K562 (cell line): Measurements from ENCODE around the gene SETDB2. TPM values are rescaled to one million over a fixed set of nuclear protein-coding genes. Genes with fewer than 3 reads are reported as not detected.

Experiments used
- ATAC-seq: fragments of 200-7000 bp; cut with Tn5 transposase; 3 replicates; pipeline ENCODE4 v1.9.1; 2020; ENCODE audit warnings: moderate library complexity
- BruUV-seq: library from RNA; stranded (reverse); fragments of 400-500 nt; replicated peaks from 2 replicates; lab custom pipeline; 2021; lab: Mats Ljungman, UMichigan
- CTCF ChIA-PET: fragments of 300-600 bp; formaldehyde crosslinking; extraction: SDS; loops from one replicate; lab custom pipeline; 2021; ENCODE audit warnings: low intra/inter-chr PET ratio; lab: Yijun Ruan, JAX
- POLR2A ChIA-PET: fragments of 300-600, 350-650 bp; sonication (Branson Sonifier 250); formaldehyde crosslinking; extraction: SDS; loops from one replicate; lab custom pipeline; 2021; ENCODE audit warnings: antibody characterized with exemption, inconsistent platforms; lab: Yijun Ruan, JAX
- DNase-seq, 4 experiments: peaks; one replicate each; pipeline versions ENCODE4 v3.0.0 to v3.0.0-alpha.2; 2011 to 2018; ENCODE audit warnings: low spot score in 3 of 4, mixed read lengths in 3 of 4; ENCODE audit errors: extremely low read depth in 1 of 4
- FAIRE-seq: peaks from 2 replicates; lab custom pipeline; 2011; peaks lifted over from hg19 to GRCh38; lab: Jason Lieb, UNC
- H2AFZ ChIP-seq: 2 replicates; pipeline ENCODE4 v1.6.0; 2011; ENCODE audit warnings: low read depth, low read length, control low read depth, inconsistent platforms
- H3K27ac ChIP-seq: fragments of 200-600 bp; 3 replicates; pipeline ENCODE4 v1.8.0; 2011; ENCODE audit warnings: low read depth, mild to moderate bottlenecking, control low read depth, inconsistent platforms, low read length, moderate library complexity, mixed read lengths; ENCODE audit errors: extremely low read depth
- H3K27me3 ChIP-seq, 2 experiments: fragments of 300-600 bp in 1 of 2; 2 replicates in 1 of 2; 3 replicates in 1 of 2; pipeline versions ENCODE4 v1.6.0 to v1.8.0; 2011; ENCODE audit warnings: inconsistent platforms in 2 of 2, low read length in 2 of 2, mild to moderate bottlenecking in 1 of 2, mixed read lengths in 1 of 2, moderate library complexity in 1 of 2; ENCODE audit not compliant: control insufficient read depth in 2 of 2, insufficient read depth in 2 of 2
- H3K36me3 ChIP-seq: fragments of 300-600 bp; 3 replicates; pipeline ENCODE4 v1.8.0; 2011; ENCODE audit warnings: mild to moderate bottlenecking, low read length, inconsistent platforms; ENCODE audit not compliant: control insufficient read depth, insufficient read depth
- H3K4me1 ChIP-seq, 2 experiments: fragments of 200-600 bp in 1 of 2; replicated peaks in 1 of 2; 2 replicates in 1 of 2; 3 replicates in 1 of 2; pipeline versions ENCODE4 v1.5.1 to v1.8.0; 2011; ENCODE audit warnings: inconsistent platforms in 2 of 2, low read length in 2 of 2, mild to moderate bottlenecking in 1 of 2, mixed read lengths in 1 of 2, moderate library complexity in 1 of 2; ENCODE audit not compliant: control insufficient read depth in 2 of 2, insufficient read depth in 2 of 2
- H3K4me2 ChIP-seq: 2 replicates; pipeline ENCODE4 v1.6.1; 2011; ENCODE audit warnings: low read length, control low read depth, inconsistent platforms, mixed read lengths; ENCODE audit not compliant: insufficient read depth
- H3K4me3 ChIP-seq: fragments of 200-600 bp; sonication (generic), shearing (Covaris generic); 2 replicates; pipeline ENCODE4 v1.5.1; 2016; ENCODE audit warnings: control low read depth, inconsistent platforms
- H3K79me2 ChIP-seq: fragments of 200-600 bp; 3 replicates; pipeline ENCODE4 v1.8.0; 2011; ENCODE audit warnings: low read length, inconsistent platforms; ENCODE audit not compliant: control insufficient read depth, insufficient read depth
- H3K9ac ChIP-seq, 2 experiments: 2 replicates each; pipeline versions ENCODE4 v1.6.0 to v1.6.1; 2011; ENCODE audit warnings: low read depth in 2 of 2, low read length in 2 of 2, control low read depth in 1 of 2, inconsistent platforms in 1 of 2, mild to moderate bottlenecking in 1 of 2, mixed read lengths in 1 of 2; ENCODE audit not compliant: insufficient read depth in 1 of 2
- H3K9me1 ChIP-seq: one replicate; pipeline ENCODE4 v1.6.0; 2011; ENCODE audit warnings: inconsistent platforms, mild to moderate bottlenecking, low read length, moderate library complexity; ENCODE audit not compliant: control insufficient read depth, insufficient read depth
- H3K9me3 ChIP-seq: replicated peaks from 2 replicates; pipeline ENCODE4 v1.5.1; 2011; ENCODE audit warnings: low read depth, low read length, inconsistent platforms; ENCODE audit not compliant: control insufficient read depth, insufficient read depth
- H4K20me1 ChIP-seq: replicated peaks from 2 replicates; pipeline ENCODE4 v1.6.1; 2011; ENCODE audit warnings: low read length, inconsistent platforms, mixed read lengths; ENCODE audit not compliant: control insufficient read depth, insufficient read depth
- AFF4 ChIP-seq: sonication (generic); formaldehyde crosslinking; IDR thresholded peaks from 2 replicates; pipeline ENCODE4 v1.8.0; 2023; ENCODE audit warnings: mild to moderate bottlenecking, missing genetic modification reagents
- ARID4B ChIP-seq: sonication (generic); formaldehyde crosslinking; IDR thresholded peaks from 2 replicates; pipeline ENCODE4 v1.8.0; 2022; ENCODE audit warnings: mild to moderate bottlenecking, missing genetic modification reagents
- NBN ChIP-seq: fragments of 450-650 bp; IDR thresholded peaks from 2 replicates; pipeline ENCODE4 v1.6.1; 2016; ENCODE audit warnings: low read depth, mild to moderate bottlenecking
- WGBS: fragments of 100-300 bp; shearing (Covaris generic); methylation state at CpG from one replicate; pipeline ENCODE4 v1.1.6; 2016; ENCODE audit warnings: low coverage, mixed read lengths; ENCODE audit not compliant: insufficient coverage; ENCODE audit errors: missing lambda C conversion rate; 5-methylcytosine and 5-hydroxymethylcytosine counted together
- in situ Hi-C: fragments of 300-500 bp; cut with MboI; formaldehyde crosslinking; loops from 4 replicates; pipeline ENCODE4 v1.15.0; 2018; ENCODE audit warnings: inconsistent platforms, mixed read lengths
- intact Hi-C: fragments of 100-400 bp; cut with micrococcal nuclease; formaldehyde crosslinking; loops from 2 replicates; pipeline ENCODE4 v1.14.2; 2022
- polyA plus RNA-seq, 8 experiments: library from polyadenylated mRNA; depleted of rRNA in 4 of 8; stranded (reverse) in 5 of 8; unstranded in 3 of 8; fragments of >200 nt; fragmentation: Nextera tagmentation in 2 of 8; fragmentation: Illumina TruSeq in 1 of 8; extraction: Ambion mirVana in 2 of 8; extraction: Trizol in 1 of 8; gene quantifications; 2 replicates each; pipeline versions ENCODE4 v1.2.1 to v1.2.3, GENCODE V29; 2011 to 2014; ENCODE audit warnings: inconsistent platforms in 1 of 8, missing spikeins in 1 of 8
- total RNA-seq, 7 experiments: library from RNA; depleted of rRNA in 6 of 7; stranded (reverse); fragments of >200 nt in 6 of 7; fragmentation: Illumina TruSeq in 2 of 7; extraction: Trizol in 2 of 7; gene quantifications; 2 replicates each; pipeline versions ENCODE4 v1.2.1 to v1.2.3, GENCODE V29; 2011 to 2021; ENCODE audit warnings: low replicate concordance in 1 of 7

The SETDB2 gene
- total and polyA plus RNA-seq, 9 of the 15 experiments (the other 6 are each of a cell fraction or from before 2014, with no cell fraction given) = 1.0 to 9.0 (median 6.1) TPM

- Histone ChIP-seq H2AFZ (no peak overlapping the region), H3K4me2 (no peak overlapping the region), H3K27ac (no peak overlapping the region), H3K9ac (no peak overlapping the region), H4K20me1 (no peaks in the 10 kb centered on the region), H3K4me3 (no peak overlapping the region), H3K79me2 (no peaks in the 10 kb centered on the region), H3K36me3 (peaks cover 31% of the 10 kb centered on the region; the same call in 2 of the 3 replicates), H3K27me3 (no peaks in the 10 kb centered on the region), H3K9me1 (no peaks in the 10 kb centered on the region), H3K9me3 (no peaks in the 10 kb centered on the region; the same call in 1 of the 2 replicates), H3K4me1 (no peaks in the 10 kb centered on the region)
- CTCF ChIA-PET = interaction anchor here (0.6 kb wide), 2 partner anchors 959 to 1130 kb away, joined by 3 to 4 read pairs; no protein-coding TSS in a partner anchor
- POLR2A ChIA-PET = no interaction called here
- intact Hi-C loops = no loop called here
- in situ Hi-C loops = no loop called here
- no peak for ATAC-seq
- WGBS = 78% methylated on average over 1 of the region's 1 CpG
- no TSS peak for BruUV-seq
- TF ChIP-seq AFF4 (CRISPR knock-in tag) (no peak), NBN (no peak), ARID4B (CRISPR knock-in tag) (no peak)
- no peak for FAIRE-seq
- DNase-seq = no peak
Observed at GRCh38 chr13:49464085-49464484, 20.0 kb downstream of the SETDB2 start.
